Activated CD8-positive, alpha-beta memory T cell treated with anti-CD3 and anti-CD28 coated beads, Interleukin-2, amount 50 U/mL, for 1 hour (primary cell): Measurements from ENCODE around the gene GSTA3.
"Not testable (repeated sequence)": the region's sequence is repeated elsewhere in the genome, so short reads cannot be mapped to it uniquely, and the experiment has no call there.

Source experiments
- DNase-seq: peaks from one replicate; pipeline ENCODE4 v3.0.0-alpha.2; 2020; ENCODE audit errors: extremely low read depth

The GSTA3 gene

GRCh38 chr6:52914516-52914915, 5.0 kb upstream of the GSTA3 start:
- DNase-seq, result no peak

DNA sequence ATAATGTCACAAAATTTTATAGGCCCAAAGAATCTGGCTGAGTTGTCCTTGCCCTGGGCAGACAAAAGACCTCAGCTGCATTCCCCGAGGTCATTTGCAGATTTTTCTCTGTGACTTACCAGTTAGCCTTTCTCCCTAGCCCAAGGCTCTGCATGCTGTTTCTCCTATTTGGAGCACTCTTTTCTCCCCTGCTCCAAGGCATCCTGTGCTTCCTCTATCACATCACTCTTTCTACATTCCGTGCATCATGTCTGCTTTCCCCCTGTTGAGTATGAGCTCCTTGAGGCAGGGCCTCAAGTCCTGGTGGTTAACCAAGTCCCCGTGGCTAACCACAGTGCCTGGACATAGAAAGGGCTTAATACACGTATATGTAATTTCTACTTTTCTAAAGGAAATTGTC, 593 bp upstream of the GSTA3 start:
- no peak for DNase-seq

- no peak for DNase-seq
Measured at GRCh38 chr6:52909131-52909530, 367 bp downstream of the GSTA3 start.

GRCh38 chr6:52908526-52908925, 972 bp downstream of the GSTA3 start:
- no peak for DNase-seq

GRCh38 chr6:52904562-52905279, 4.8 kb downstream of the GSTA3 start:
- no peak for DNase-seq

DNA sequence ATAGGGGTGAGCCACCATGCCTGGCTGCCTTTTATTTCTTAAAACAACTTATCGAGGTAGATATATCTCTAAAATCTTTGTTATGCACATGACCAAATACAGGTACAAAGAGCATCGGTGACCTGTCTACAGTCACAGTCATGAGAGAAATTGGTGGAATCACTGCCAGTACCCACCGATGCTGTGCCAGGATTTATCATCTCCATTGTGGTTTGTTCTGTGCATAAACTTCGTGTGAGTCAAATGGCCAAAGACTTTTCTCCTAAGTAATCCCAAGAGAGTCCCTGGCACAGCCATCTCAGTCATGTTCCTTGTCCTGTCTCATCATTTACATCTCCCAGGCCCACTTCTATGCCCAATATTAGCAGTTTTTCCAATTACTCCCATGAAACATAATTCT, 9.0 kb downstream of the GSTA3 start:
- DNase-seq, result no peak

DNA sequence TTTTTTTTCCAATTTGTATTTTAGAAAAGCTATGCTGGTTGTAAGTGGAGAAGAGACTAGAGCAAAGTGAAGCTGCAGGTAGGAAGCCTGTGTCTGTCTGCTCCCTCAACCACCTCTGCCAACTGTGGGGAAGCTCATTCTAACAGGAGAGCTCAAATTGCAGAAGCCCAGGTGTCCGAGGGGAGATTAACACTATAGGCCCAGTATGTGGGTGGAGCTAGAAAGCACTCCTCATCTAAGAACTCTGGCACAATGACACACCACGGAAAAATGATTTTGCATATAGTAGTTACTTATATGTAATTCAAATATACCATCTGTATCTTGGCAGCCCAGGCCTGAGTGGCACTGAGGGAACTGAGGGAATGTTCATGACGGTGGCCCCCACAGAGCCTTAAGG, 13.7 kb downstream of the GSTA3 start:
- DNase-seq, result not testable (repeated sequence)

DNA sequence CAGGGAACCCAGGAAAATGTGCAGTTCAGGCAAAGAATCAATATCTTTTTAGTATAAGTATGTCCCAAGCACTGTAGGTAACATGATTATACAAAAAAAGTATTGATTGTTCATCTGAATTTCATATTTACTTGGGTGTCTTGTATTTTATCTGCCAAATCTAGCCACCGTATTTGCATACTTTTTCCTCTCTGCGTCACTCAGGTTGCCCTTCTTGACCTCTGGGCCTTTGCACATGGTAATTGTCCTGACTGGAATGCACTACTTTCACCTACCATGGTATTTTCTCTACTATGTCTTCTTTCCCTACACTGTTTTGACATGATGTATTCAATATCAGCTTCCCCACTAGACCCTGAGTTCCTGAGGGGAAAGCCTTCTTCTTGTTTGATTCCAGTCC, 15.2 kb downstream of the GSTA3 start:
- no peak for DNase-seq

DNA sequence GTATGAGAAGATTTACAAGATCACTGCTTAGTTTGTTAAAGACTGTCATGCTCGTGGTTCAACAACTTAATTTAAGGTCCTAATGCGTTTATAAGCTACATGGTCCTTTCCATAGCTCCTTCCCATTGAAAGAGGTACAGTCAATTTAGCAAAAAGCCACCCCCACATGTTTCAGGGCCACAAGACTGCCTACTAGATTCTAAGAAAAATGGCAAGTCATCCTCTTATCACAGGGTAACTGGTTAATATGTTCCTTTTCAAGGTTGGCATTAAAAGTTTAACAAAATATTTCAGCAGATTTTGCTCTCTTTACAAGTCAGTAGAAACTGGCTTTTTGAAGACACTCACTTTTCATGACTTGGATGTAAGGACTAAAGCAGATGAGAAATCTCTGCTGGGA, 15.7 kb downstream of the GSTA3 start:
- no peak for DNase-seq

DNA sequence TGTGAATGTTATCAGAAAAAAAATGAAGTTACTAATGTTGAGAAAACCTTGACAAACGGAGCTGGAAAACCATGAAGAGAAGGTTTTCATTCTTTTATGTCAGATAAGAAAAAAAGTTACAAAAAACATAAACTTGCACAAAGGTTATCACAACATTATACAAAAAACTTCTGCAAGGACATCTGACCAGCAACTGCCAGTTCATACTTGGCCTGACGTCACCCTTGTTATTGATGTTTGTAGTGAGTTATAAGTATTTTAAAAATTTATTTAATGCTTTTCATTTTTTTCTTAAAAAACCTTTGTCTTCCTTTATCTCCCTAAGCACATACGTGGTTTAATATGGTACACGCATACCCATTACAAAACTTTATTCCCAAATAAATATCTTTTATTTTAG, 16.3 kb downstream of the GSTA3 start:
- DNase-seq, result no peak

DNA sequence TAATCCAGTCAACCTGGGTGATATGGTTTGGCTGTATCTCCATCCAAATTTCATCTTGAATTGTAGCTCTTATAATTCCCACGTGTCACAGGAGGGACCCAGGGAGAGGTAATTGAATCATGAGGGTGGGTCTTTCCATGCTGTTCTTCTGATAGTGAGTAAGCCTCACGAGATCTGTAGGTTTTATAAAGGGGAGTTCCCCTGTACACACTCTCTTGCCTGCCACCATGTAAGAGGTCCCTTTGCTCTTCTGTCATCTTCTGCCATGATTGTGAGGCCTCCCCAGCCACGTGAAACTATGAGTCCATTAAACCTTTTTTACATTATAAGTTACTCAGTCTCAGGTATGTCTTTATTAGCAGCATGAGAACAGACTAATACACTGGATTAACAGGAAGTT, 19.5 kb downstream of the GSTA3 start:
- DNase-seq, result no peak

DNA sequence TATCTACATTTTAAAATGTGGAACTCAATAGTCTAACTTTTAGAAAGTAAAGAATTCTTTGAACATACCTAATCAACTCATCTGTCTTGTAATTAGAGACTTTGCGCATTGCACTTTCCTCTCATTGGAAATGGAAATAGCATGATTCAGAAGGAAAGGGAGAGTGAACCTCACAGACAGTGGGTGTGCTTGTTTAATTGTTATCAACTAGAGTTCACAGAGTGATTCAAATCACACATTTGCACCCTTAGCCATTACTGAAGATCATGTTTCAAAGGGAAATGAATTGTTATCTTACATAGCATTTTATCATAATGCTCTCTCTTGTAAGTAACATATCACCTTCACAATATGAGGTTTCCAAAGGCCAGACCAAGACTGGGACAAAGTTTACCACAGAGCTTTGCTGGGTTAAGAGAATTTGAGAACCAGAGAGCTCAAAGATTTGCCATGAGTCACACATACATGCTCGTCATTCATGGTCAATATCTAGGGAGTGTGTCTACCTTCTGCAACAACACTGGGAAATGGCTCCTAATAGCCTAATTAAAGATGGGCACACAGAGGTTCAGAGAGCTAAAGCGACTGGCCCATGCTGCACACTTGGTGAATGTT, 21.5 kb downstream of the GSTA3 start:
- no peak for DNase-seq

GRCh38 chr6:52881996-52882841, 27.3 kb downstream of the GSTA3 start:
- peak; percentile 5 for DNase-seq

DNA sequence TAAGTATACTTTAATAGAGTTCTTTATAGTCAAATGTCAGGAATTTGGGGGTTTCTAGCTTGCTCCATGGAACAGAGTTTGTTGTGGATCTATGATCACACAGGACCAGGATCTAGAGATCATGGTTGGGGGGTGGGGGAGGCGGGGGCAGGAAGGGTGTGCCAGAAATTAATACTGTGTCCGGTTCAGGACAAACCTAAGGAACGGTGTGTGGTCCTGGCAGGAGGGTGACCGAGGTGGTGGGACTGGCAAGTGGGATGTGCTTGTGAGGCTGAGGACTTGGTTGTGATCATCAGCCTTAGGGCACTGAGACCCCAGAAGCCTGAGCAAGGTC, 27.9 kb downstream of the GSTA3 start:
- DNase-seq, result no peak

DNA sequence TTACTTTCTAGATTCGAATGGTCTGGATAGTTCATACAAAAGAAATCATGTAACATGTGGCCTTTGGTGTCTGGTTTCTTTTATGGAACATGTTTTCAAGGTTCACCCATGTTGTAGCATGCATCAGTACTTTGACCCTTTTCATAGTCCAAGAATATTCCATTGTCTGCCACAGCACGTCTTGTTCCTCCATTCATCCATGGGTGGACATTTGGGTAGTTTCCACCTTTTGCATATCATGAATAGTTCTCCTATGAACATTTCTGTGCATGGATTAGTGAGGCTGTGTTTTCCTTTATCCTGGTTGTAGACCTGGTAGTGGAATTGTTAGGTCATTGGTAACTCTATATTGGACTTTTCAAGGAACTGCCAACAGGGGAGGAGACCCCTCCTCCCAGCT, 31.7 kb downstream of the GSTA3 start:
- no peak for DNase-seq

GRCh38 chr6:52877168-52877567, 32.3 kb downstream of the GSTA3 start:
- DNase-seq, result no peak

DNA sequence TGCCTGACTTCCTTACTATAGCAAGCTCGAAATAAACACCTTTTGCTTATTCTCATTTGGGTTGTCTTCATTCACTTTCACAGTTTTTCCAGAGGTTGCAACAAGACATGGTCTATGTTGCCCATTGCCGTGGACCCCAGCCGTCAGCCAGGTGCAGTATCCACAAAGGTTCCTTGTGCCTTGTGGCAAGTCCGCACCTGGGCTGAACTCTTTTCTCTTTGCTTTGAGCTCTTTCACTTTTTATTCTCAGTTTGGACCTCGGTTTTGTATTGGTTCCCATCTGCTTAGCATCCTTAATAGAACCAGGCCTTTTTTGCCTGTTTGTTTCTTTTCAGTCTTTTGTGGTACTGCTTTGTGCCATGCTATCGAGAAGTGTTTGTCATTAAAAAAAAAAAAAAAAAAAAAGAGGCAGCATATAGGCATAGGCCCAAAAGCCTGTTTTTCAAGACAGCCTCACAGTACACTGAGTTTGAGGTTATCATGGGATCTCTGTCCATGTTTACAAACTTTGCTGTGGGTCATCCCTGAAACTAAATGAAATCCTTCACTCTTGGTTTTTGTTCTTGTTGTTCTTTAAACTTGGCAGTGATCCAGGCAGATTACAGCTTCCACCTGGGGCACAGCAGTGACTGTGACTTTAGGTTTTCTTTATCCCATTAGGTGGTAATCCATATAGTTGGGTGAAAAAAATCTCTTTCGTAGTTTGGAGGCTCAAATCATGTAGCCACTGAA, 33.3 kb downstream of the GSTA3 start:
- DNase-seq, result no peak

GRCh38 chr6:52872031-52872430, 37.5 kb downstream of the GSTA3 start:
- DNase-seq, result no peak

GRCh38 chr6:52871621-52872020, 37.9 kb downstream of the GSTA3 start:
- DNase-seq, result no peak

- DNase-seq, result not testable (repeated sequence)
Measured at GRCh38 chr6:52870335-52871091, 39.0 kb downstream of the GSTA3 start.

DNA sequence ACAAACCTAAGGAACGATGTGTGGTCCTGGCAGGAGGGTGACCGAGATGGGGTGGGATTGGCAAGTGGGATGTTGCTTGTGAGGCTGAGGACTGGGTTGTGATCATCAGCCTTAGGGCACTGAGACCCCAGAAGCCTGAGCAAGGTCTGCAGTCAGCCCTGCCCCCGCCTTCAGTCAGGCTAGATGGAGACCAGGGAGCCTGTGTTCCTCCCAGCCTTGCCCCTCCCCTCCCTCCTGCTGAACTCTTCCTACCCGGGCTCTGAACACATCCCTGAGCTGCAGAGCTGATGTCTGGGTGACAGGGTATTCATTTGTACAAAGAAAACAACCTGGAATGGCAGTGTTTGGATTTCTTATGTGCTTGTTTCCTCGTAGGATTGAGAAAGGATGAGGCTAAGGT, 40.6 kb downstream of the GSTA3 start:
- not testable (repeated sequence) for DNase-seq

DNA sequence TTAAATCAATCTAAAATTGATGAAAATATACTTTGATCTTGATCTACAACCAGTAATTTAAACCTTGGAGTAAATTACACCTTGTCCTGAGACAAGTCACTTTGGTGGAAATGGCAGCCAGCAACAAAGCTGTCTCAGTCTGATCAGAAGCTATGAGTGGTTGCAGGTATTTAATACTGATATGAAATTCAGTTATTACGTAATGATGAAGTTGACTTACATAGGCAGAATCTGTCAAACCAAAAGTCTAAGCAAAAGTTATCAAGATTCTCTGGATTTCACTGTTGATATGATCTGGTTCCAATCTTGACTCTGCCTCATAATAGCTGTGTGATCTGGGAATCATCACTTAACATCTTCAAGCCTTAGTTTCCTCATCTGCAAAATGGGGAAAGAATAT, 41.3 kb downstream of the GSTA3 start:
- DNase-seq, result no peak
